GM10847 (cell line): Measurements from ENCODE around the gene C22orf15.

Experiments
- POLR2A ChIP-seq: IDR thresholded peaks from 2 replicates; pipeline ENCODE4 v1.6.1; 2011; ENCODE audit not compliant: insufficient read length; ENCODE audit errors: extremely low read depth

Gene C22orf15

GRCh38 chr22:23763954-23764353 is 1.2 kb downstream of the C22orf15 start:
- TF ChIP-seq POLR2A, result no peak

GRCh38 chr22:23764899-23765881 is 2.4 kb downstream of the C22orf15 start:
- no peak for TF ChIP-seq POLR2A

GRCh38 chr22:23767303-23767672 is 4.5 kb downstream of the C22orf15 start:
- no peak for TF ChIP-seq POLR2A

GRCh38 chr22:23767673-23768548 is 5.1 kb downstream of the C22orf15 start, which contains the start of gene CHCHD10:
Gene CHCHD10, minus strand, starts transcription at chr22:23767972. Its CDS starts 98 bp downstream, at chr22:23767874.
- peak; percentile 53 for TF ChIP-seq POLR2A

- TF ChIP-seq POLR2A, result no peak
Measured at GRCh38 chr22:23769321-23769965, 6.7 kb downstream of the C22orf15 start.

GRCh38 chr22:23772315-23772648 is 9.5 kb downstream of the C22orf15 start:
- no peak for TF ChIP-seq POLR2A

- no peak for TF ChIP-seq POLR2A
Measured at GRCh38 chr22:23772649-23773473, 10.1 kb downstream of the C22orf15 start, which contains the start of gene MMP11. Gene MMP11, plus strand, starts transcription at chr22:23772849. Its CDS starts 22 bp downstream, at chr22:23772871.

GRCh38 chr22:23773483-23774113 is 10.8 kb downstream of the C22orf15 start:
- TF ChIP-seq POLR2A, result no peak

- no peak for TF ChIP-seq POLR2A
Measured at GRCh38 chr22:23774114-23774921, 11.5 kb downstream of the C22orf15 start.

- no peak for TF ChIP-seq POLR2A
Measured at GRCh38 chr22:23774922-23775436, 12.2 kb downstream of the C22orf15 start.

GRCh38 chr22:23775779-23776375 is 13.1 kb downstream of the C22orf15 start:
- no peak for TF ChIP-seq POLR2A

- TF ChIP-seq POLR2A, result no peak
Measured at GRCh38 chr22:23777776-23778576, 15.2 kb downstream of the C22orf15 start.
